OCI-LY7 (cell line): Measurements from ENCODE around the gene CES2. TPM values are rescaled to one million over a fixed set of nuclear protein-coding genes. Genes with fewer than 3 reads are reported as not detected.
"Not testable (repeated sequence)": the region's sequence is repeated elsewhere in the genome, so short reads cannot be mapped to it uniquely, and the experiment has no call there.

ENCODE experiments used
- BruUV-seq: library from RNA; stranded (reverse); fragments of 400-500 nt; replicated peaks from 2 replicates; lab custom pipeline; 2021; lab: Mats Ljungman, UMichigan
- CTCF ChIA-PET: fragments of 300-600 bp; sonication (Branson Sonifier 250); formaldehyde crosslinking; loops from one replicate; lab custom pipeline; 2022; ENCODE audit warnings: antibody characterized with exemption; ENCODE audit not compliant: unreplicated experiment; lab: Charles Lee
- POLR2A ChIA-PET: fragments of 300-600 bp; sonication (Branson Sonifier 250); formaldehyde crosslinking; loops from one replicate; lab custom pipeline; 2022; ENCODE audit warnings: antibody characterized with exemption; lab: Charles Lee
- DNase-seq: peaks from one replicate; pipeline ENCODE4 v3.0.0-alpha.2; 2015; ENCODE audit warnings: low spot score
- H2AFZ ChIP-seq: fragments of 200-600 bp; sonication (generic), shearing (Covaris generic); 2 replicates; pipeline ENCODE4 v1.6.1; 2014; ENCODE audit warnings: mild to moderate bottlenecking, antibody characterized with exemption, low read length, moderate library complexity
- H3K27ac ChIP-seq: fragments of 200-600 bp; sonication (generic); 2 replicates; pipeline ENCODE4 v1.5.1; 2014; ENCODE audit warnings: mixed run types, low read depth, mild to moderate bottlenecking, moderate library complexity, low read length, inconsistent platforms; ENCODE audit not compliant: poor library complexity, severe bottlenecking
- H3K36me3 ChIP-seq: fragments of 200-600 bp; sonication (generic); 2 replicates; pipeline ENCODE4 v1.6.1; 2014; ENCODE audit warnings: mild to moderate bottlenecking, antibody characterized with exemption, low read length, moderate library complexity, mixed read lengths; ENCODE audit not compliant: insufficient read depth
- H3K4me1 ChIP-seq: fragments of 200-600 bp; sonication (generic); 2 replicates; pipeline ENCODE4 v1.5.1; 2014; ENCODE audit warnings: mild to moderate bottlenecking, low read length; ENCODE audit not compliant: insufficient read depth, poor library complexity, severe bottlenecking
- H3K4me2 ChIP-seq: fragments of 200-600 bp; sonication (generic); 2 replicates; pipeline ENCODE4 v1.6.1; 2014; ENCODE audit warnings: mild to moderate bottlenecking, low read length
- H3K4me3 ChIP-seq: fragments of 200-600 bp; sonication (generic); 2 replicates; pipeline ENCODE4 v1.5.1; 2014; ENCODE audit warnings: mild to moderate bottlenecking, low read depth, low read length; ENCODE audit not compliant: poor library complexity, severe bottlenecking
- H3K79me2 ChIP-seq: fragments of 200-600 bp; sonication (generic); 2 replicates; pipeline ENCODE4 v1.6.1; 2016; ENCODE audit warnings: low read depth, mild to moderate bottlenecking, low read length, moderate library complexity, mixed read lengths; ENCODE audit not compliant: insufficient read depth
- H3K9me2 ChIP-seq: fragments of 200-600 bp; sonication (generic); 2 replicates; pipeline ENCODE4 v1.6.1; 2016; ENCODE audit warnings: mild to moderate bottlenecking, low read length, mixed read lengths; ENCODE audit not compliant: insufficient read depth
- H3K9me3 ChIP-seq: fragments of 200-600 bp; sonication (generic); 2 replicates; pipeline ENCODE4 v1.6.1; 2014; ENCODE audit warnings: mild to moderate bottlenecking, mixed run types, low read length, mixed read lengths
- H4K20me1 ChIP-seq: fragments of 200-600 bp; sonication (generic); 2 replicates; pipeline ENCODE4 v1.6.1; 2014; ENCODE audit warnings: mild to moderate bottlenecking, antibody characterized with exemption, low read length, moderate library complexity, mixed read lengths; ENCODE audit not compliant: insufficient read depth
- CTCF ChIP-seq: fragments of 200-600 bp; sonication (generic); conservative IDR thresholded peaks from 2 replicates; pipeline ENCODE4 v1.5.1; 2014; ENCODE audit warnings: mild to moderate bottlenecking, antibody characterized with exemption, low read length, moderate library complexity, mixed read lengths
- EZH2phosphoT487 ChIP-seq: fragments of 200-600 bp; sonication (generic); IDR thresholded peaks from 2 replicates; pipeline ENCODE4 v1.6.1; 2018; ENCODE audit warnings: low read depth, borderline replicate concordance, mild to moderate bottlenecking, mixed run types, antibody characterized with exemption, low read length, moderate library complexity, mixed read lengths
- intact Hi-C: fragments of 100-400 bp; cut with micrococcal nuclease; formaldehyde crosslinking; loops from one replicate; pipeline ENCODE4 v1.10.0; 2022; ENCODE audit not compliant: unreplicated experiment
- total RNA-seq, 2 experiments: library from RNA; depleted of rRNA in 1 of 2; stranded (reverse); fragments of >200 nt in 1 of 2; shearing (Covaris generic) in 1 of 2; gene quantifications; 2 replicates each; pipeline ENCODE4 v1.2.3, GENCODE V29; 2014 to 2022

CES2 gene
- total RNA-seq, 2 experiments from 2014 or later = 29.6 to 30.7 TPM

- H3K36me3 ChIP-seq = peaks cover 21% of the 10 kb centered on the region; the same call in 1 of the 2 replicates
- POLR2A ChIA-PET = interaction anchor here (0.6 to 0.9 kb wide), 2 partner anchors 47 to 170 kb away, joined by 3 to 5 read pairs; no protein-coding TSS in a partner anchor
- H3K4me1 ChIP-seq = peaks cover 5% of the 10 kb centered on the region
- H3K9me3 ChIP-seq = no peaks in the 10 kb centered on the region
- no peaks in the 10 kb centered on the region for H4K20me1 ChIP-seq
- CTCF ChIA-PET = interaction anchor here (0.6 kb wide), 2 partner anchors 17 to 213 kb away, joined by 4 to 9 read pairs; no protein-coding TSS in a partner anchor
- no peak for DNase-seq
- BruUV-seq = no TSS peak
- no peak overlapping the region for H3K4me2 ChIP-seq
- intact Hi-C loops = no loop called here
- no peak for TF ChIP-seq CTCF
- TF ChIP-seq EZH2phosphoT487 = no peak
- no peak overlapping the region for H3K27ac ChIP-seq
- H3K79me2 ChIP-seq = no peaks in the 10 kb centered on the region
- no peak overlapping the region for H3K4me3 ChIP-seq
- no peaks in the 10 kb centered on the region for H3K9me2 ChIP-seq
- H2AFZ ChIP-seq = no peak overlapping the region
Measured at GRCh38 chr16:66943426-66944053, 8.2 kb downstream of the CES2 start.

GRCh38 chr16:66944054-66944441 is 8.7 kb downstream of the CES2 start:
- POLR2A ChIA-PET = interaction anchor here (0.6 to 0.9 kb wide), 3 partner anchors 9 to 47 kb away, joined by 3 to 5 read pairs (median 3); no protein-coding TSS in a partner anchor
- H3K9me2 ChIP-seq = no peaks in the 10 kb centered on the region
- BruUV-seq = no TSS peak

GRCh38 chr16:66944971-66945370 is 9.7 kb downstream of the CES2 start:
- H2AFZ ChIP-seq, H4K20me1 ChIP-seq, POLR2A ChIA-PET, intact Hi-C loops, H3K4me2 ChIP-seq, H3K79me2 ChIP-seq, H3K4me3 ChIP-seq, DNase-seq, H3K4me1 ChIP-seq, BruUV-seq, H3K9me2 ChIP-seq, H3K27ac ChIP-seq, CTCF ChIA-PET, H3K9me3 ChIP-seq: not testable (repeated sequence)
- peaks cover 21% of the 10 kb centered on the region; the same call in 1 of the 2 replicates for H3K36me3 ChIP-seq

More at GRCh38 chr16:66944054-66944441, 8.7 kb downstream of the CES2 start:
- H3K4me2 ChIP-seq = no peak overlapping the region
- no peak overlapping the region for H2AFZ ChIP-seq
- no peak overlapping the region for H3K4me3 ChIP-seq
- H3K27ac ChIP-seq = no peak overlapping the region
- H3K9me3 ChIP-seq = no peaks in the 10 kb centered on the region
- no peak for DNase-seq
- no peaks in the 10 kb centered on the region for H3K79me2 ChIP-seq
- H3K4me1 ChIP-seq = peaks cover 5% of the 10 kb centered on the region
- intact Hi-C loops = no loop called here
- peaks cover 21% of the 10 kb centered on the region; the same call in 1 of the 2 replicates for H3K36me3 ChIP-seq
- H4K20me1 ChIP-seq = no peaks in the 10 kb centered on the region
- CTCF ChIA-PET = interaction anchor here (0.6 kb wide), 2 partner anchors 17 to 212 kb away, joined by 4 to 9 read pairs; no protein-coding TSS in a partner anchor
- no peak for TF ChIP-seq CTCF
- TF ChIP-seq EZH2phosphoT487 = no peak
